Astrocyte (in vitro differentiated cells and primary cell): ENCODE results near the gene TRIM41.
"Not testable (repeated sequence)": the region's sequence is repeated elsewhere in the genome, so short reads cannot be mapped to it uniquely, and the experiment has no call there.

Source experiments
- CTCF ChIP-seq: IDR thresholded peaks from 2 replicates; pipeline ENCODE4 v1.5.1; 2011; ENCODE audit warnings: low read depth, mild to moderate bottlenecking, inconsistent platforms, low read length, moderate library complexity; ENCODE audit not compliant: insufficient read depth
- EZH2 ChIP-seq: IDR thresholded peaks from 2 replicates; pipeline ENCODE4 v1.6.1; 2012; ENCODE audit warnings: mild to moderate bottlenecking, low read length, inconsistent platforms; ENCODE audit not compliant: insufficient read depth

GRCh38 chr5:181273433-181273744 is 50.3 kb downstream of the TRIM41 start:
- not testable (repeated sequence) for TF ChIP-seq CTCF, EZH2
